WTC11 (cell line): ENCODE results near the gene FEV. TPM values are rescaled to one million over a fixed set of nuclear protein-coding genes. Genes with fewer than 3 reads are reported as not detected.

ENCODE experiments used
- ATAC-seq: fragments of 200-7000 bp; cut with Tn5 transposase; 2 replicates; pipeline ENCODE4 v1.10.0; 2021; ENCODE audit warnings: mild to moderate bottlenecking, moderate library complexity
- CTCF ChIA-PET: fragments of 300-600 bp; sonication (Branson Sonifier 250); formaldehyde crosslinking; loops from one replicate; lab custom pipeline; 2021; ENCODE audit warnings: antibody characterized with exemption; lab: Charles Lee
- POLR2A ChIA-PET: fragments of 350-600 bp; sonication (Branson Sonifier 250); formaldehyde crosslinking; loops from one replicate; lab custom pipeline; 2021; ENCODE audit warnings: antibody characterized with exemption; lab: Charles Lee
- DNase-seq: peaks from one replicate; pipeline ENCODE4 v3.0.0; 2021; ENCODE audit warnings: low spot score
- H3K27ac Mint-ChIP-seq: 2 replicates; pipeline ENCODE4 v1.8.0; 2021; ENCODE audit warnings: mixed read lengths
- H3K27me3 Mint-ChIP-seq: 2 replicates; pipeline ENCODE4 v1.8.0; 2021; ENCODE audit warnings: low read depth, mild to moderate bottlenecking, moderate library complexity, mixed read lengths
- H3K36me3 Mint-ChIP-seq: 2 replicates; pipeline ENCODE4 v1.8.0; 2021; ENCODE audit warnings: mixed read lengths
- H3K4me1 Mint-ChIP-seq: 2 replicates; pipeline ENCODE4 v1.8.0; 2022; ENCODE audit warnings: mixed read lengths
- H3K4me3 Mint-ChIP-seq: 2 replicates; pipeline ENCODE4 v1.8.0; 2021; ENCODE audit warnings: mild to moderate bottlenecking, moderate library complexity, mixed read lengths
- H3K9me3 Mint-ChIP-seq: 2 replicates; pipeline ENCODE4 v1.8.0; 2021; ENCODE audit warnings: mixed read lengths
- GABPB1 ChIP-seq: sonication (generic); formaldehyde crosslinking; IDR thresholded peaks from 2 replicates; pipeline ENCODE4 v1.8.1; 2023; ENCODE audit warnings: mild to moderate bottlenecking, missing genetic modification reagents
- JUN ChIP-seq: sonication (generic); formaldehyde crosslinking; IDR thresholded peaks from 2 replicates; pipeline ENCODE4 v1.8.0; 2023; ENCODE audit warnings: mild to moderate bottlenecking, missing genetic modification reagents
- NFE2L1 ChIP-seq: sonication (generic); formaldehyde crosslinking; IDR thresholded peaks from 2 replicates; pipeline ENCODE4 v1.8.1; 2023; ENCODE audit warnings: missing genetic modification reagents
- NR1H2 ChIP-seq: sonication (generic); formaldehyde crosslinking; IDR thresholded peaks from 2 replicates; pipeline ENCODE4 v1.9.0; 2021; ENCODE audit warnings: mild to moderate bottlenecking, moderate library complexity, missing genetic modification reagents
- OVOL2 ChIP-seq: fragments of 250-450 bp; sonication (Bioruptor Pico); IDR thresholded peaks from 2 replicates; pipeline ENCODE4 v1.9.0; 2021; ENCODE audit warnings: mild to moderate bottlenecking, borderline replicate concordance
- RELA ChIP-seq: sonication (generic); formaldehyde crosslinking; IDR thresholded peaks from 2 replicates; pipeline ENCODE4 v1.8.1; 2022; ENCODE audit warnings: missing genetic modification reagents, mild to moderate bottlenecking, borderline replicate concordance
- SOX15 ChIP-seq: fragments of 250-450 bp; sonication (Bioruptor Pico); IDR thresholded peaks from 2 replicates; pipeline ENCODE4 v1.9.0; 2021; ENCODE audit warnings: mild to moderate bottlenecking
- SP1 ChIP-seq: sonication (generic); formaldehyde crosslinking; conservative IDR thresholded peaks from 2 replicates; pipeline ENCODE4 v1.8.1; 2022; ENCODE audit warnings: missing genetic modification reagents
- TCF7 ChIP-seq: sonication (generic); formaldehyde crosslinking; IDR thresholded peaks from 2 replicates; pipeline ENCODE4 v1.8.0; 2022; ENCODE audit warnings: mild to moderate bottlenecking, low read depth, missing genetic modification reagents, moderate library complexity
- ZBTB21 ChIP-seq: sonication (generic); formaldehyde crosslinking; IDR thresholded peaks from 2 replicates; pipeline ENCODE4 v1.8.1; 2023; ENCODE audit warnings: mild to moderate bottlenecking, missing genetic modification reagents, borderline replicate concordance
- ZNF138 ChIP-seq: sonication (generic); formaldehyde crosslinking; conservative IDR thresholded peaks from 2 replicates; pipeline ENCODE4 v1.8.1; 2022; ENCODE audit warnings: mild to moderate bottlenecking, moderate library complexity, missing genetic modification reagents
- ZNF263 ChIP-seq: sonication (generic); formaldehyde crosslinking; IDR thresholded peaks from 2 replicates; pipeline ENCODE4 v1.8.1; 2022; ENCODE audit warnings: low read depth, mild to moderate bottlenecking, moderate library complexity, missing genetic modification reagents
- ZNF416 ChIP-seq: fragments of 250-450 bp; sonication (Bioruptor Pico); IDR thresholded peaks from 2 replicates; pipeline ENCODE4 v1.9.0; 2021; ENCODE audit warnings: mild to moderate bottlenecking, inconsistent platforms
- total RNA-seq: library from RNA; stranded (reverse); gene quantifications from 3 replicates; pipeline ENCODE4 v1.2.3, GENCODE V29; 2021
- TF ChIP-seq, protein P1 (sequence below): sonication (generic); formaldehyde crosslinking; conservative IDR thresholded peaks from 2 replicates; pipeline ENCODE4 v1.8.1; 2022; ENCODE audit warnings: mild to moderate bottlenecking, missing genetic modification reagents
- TF ChIP-seq, protein P2 (sequence below): fragments of 250-450 bp; sonication (Bioruptor Pico); IDR thresholded peaks from 2 replicates; pipeline ENCODE4 v1.9.0; 2021; ENCODE audit warnings: mild to moderate bottlenecking
- TF ChIP-seq, protein P3 (sequence below): sonication (generic); formaldehyde crosslinking; IDR thresholded peaks from 2 replicates; pipeline ENCODE4 v1.8.1; 2023; ENCODE audit warnings: mild to moderate bottlenecking, missing genetic modification reagents
- TF ChIP-seq, protein P4 (sequence below): sonication (generic); formaldehyde crosslinking; IDR thresholded peaks from 2 replicates; pipeline ENCODE4 v1.8.1; 2023; ENCODE audit warnings: mild to moderate bottlenecking, moderate library complexity, missing genetic modification reagents
- TF ChIP-seq, protein P5 (sequence below): sonication (generic); formaldehyde crosslinking; IDR thresholded peaks from 2 replicates; pipeline ENCODE4 v1.8.1; 2022; ENCODE audit warnings: mild to moderate bottlenecking, missing genetic modification reagents, moderate library complexity, borderline replicate concordance
- TF ChIP-seq, protein P6 (sequence below): sonication (generic); formaldehyde crosslinking; IDR thresholded peaks from 2 replicates; pipeline ENCODE4 v1.8.1; 2023; ENCODE audit warnings: mild to moderate bottlenecking, missing genetic modification reagents
- TF ChIP-seq, protein P7 (sequence below): fragments of 250-450 bp; sonication (Bioruptor Pico); IDR thresholded peaks from 2 replicates; pipeline ENCODE4 v1.9.0; 2021; ENCODE audit warnings: mild to moderate bottlenecking

FEV gene
- total RNA-seq, 1 experiment from 2014 or later = not detected

DNA sequence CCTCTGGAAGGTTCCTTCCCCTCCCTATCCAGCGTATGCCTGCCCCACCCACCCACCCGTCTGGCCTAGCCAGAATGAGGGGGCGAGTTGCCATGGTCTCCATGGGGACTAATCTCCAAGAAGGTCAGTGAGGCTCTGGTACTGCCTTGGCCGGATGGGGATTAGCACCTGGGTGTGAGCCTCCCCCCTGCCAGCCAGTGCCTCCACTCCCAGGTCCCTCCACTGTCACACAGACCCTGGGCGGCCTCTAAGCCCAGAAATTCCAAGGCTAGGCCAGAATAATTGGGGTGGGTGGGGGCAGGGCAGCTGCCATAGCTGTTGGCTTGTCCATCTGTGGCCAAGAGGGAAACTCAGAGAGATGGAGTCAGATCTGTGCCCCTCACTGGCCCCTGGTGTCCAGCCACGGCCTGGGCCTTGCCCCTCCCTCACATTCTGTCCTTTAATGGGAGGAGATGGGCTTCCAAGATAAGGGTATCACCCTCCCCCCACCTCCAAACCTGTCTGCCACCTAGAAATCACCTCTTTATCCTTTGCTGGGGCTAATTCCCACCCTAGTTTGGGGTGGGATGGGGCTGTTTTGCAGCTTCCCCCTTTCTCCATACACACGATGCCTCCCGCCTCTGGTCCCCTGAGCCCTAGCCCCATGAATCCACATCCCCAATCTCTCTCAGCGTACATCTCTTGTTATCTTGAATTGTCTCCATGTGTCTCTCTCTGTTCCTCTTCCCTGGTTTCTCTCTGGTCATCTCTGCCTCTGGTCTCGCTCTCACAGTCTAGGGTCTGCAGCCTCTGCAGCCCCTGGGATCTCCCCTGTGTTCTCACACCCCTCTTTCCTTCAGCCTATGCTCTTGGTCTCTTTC lies 14.3 kb upstream of the FEV start (continued):
- TF ChIP-seq JUN (CRISPR knock-in tag) (no peak), ZNF416 (CRISPR knock-in tag) (no peak), OVOL2 (no peak), ZNF138 (CRISPR knock-in tag) (no peak)
- TF ChIP-seq, protein P1, sequence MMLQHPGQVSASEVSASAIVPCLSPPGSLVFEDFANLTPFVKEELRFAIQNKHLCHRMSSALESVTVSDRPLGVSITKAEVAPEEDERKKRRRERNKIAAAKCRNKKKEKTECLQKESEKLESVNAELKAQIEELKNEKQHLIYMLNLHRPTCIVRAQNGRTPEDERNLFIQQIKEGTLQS (CRISPR knock-in tag) = no peak
- TF ChIP-seq, protein P2, sequence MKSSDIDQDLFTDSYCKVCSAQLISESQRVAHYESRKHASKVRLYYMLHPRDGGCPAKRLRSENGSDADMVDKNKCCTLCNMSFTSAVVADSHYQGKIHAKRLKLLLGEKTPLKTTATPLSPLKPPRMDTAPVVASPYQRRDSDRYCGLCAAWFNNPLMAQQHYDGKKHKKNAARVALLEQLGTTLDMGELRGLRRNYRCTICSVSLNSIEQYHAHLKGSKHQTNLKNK (CRISPR knock-in tag) = no peak
- TF ChIP-seq, protein P3, sequence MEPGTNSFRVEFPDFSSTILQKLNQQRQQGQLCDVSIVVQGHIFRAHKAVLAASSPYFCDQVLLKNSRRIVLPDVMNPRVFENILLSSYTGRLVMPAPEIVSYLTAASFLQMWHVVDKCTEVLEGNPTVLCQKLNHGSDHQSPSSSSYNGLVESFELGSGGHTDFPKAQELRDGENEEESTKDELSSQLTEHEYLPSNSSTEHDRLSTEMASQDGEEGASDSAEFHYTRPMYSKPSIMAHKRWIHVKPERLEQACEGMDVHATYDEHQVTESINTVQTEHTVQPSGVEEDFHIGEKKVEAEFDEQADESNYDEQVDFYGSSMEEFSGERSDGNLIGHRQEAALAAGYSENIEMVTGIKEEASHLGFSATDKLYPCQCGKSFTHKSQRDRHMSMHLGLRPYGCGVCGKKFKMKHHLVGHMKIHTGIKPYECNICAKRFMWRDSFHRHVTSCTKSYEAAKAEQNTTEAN = no peak
- TF ChIP-seq, protein P4, sequence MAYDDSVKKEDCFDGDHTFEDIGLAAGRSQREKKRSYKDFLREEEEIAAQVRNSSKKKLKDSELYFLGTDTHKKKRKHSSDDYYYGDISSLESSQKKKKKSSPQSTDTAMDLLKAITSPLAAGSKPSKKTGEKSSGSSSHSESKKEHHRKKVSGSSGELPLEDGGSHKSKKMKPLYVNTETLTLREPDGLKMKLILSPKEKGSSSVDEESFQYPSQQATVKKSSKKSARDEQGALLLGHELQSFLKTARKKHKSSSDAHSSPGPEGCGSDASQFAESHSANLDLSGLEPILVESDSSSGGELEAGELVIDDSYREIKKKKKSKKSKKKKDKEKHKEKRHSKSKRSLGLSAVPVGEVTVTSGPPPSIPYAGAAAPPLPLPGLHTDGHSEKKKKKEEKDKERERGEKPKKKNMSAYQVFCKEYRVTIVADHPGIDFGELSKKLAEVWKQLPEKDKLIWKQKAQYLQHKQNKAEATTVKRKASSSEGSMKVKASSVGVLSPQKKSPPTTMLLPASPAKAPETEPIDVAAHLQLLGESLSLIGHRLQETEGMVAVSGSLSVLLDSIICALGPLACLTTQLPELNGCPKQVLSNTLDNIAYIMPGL = no peak

DNA sequence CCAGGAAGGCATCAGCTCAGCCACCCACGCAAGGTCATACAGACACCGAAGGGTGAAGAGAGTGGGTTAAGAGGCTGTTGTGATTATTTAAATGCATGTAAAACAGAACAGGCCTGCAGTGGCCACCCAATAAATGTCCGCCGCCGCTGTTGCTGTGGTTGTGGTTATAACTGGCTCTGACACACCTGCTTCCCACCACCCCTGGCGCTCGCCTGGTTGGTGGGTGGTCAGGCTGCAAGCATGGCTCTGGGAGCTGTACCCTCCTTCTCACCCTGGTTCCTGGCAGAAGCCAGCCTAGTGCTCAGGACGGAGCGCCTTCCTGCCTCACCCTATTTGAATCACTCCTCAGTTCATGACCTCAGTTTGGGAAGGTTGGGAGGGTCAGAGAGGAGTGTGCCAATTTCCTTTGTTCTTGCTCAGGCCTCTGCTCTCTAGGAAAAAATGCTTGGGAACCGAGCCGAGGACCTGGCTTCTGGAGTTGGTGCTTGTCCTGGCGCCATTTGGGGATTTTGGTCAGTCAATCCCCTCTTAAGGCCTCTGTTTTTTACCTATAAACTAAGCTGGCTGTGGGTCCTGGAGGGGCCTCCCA lies 13.5 kb upstream of the FEV start:
- ChIA-PET CTCF (interaction anchor here (0.6 to 10.6 kb wide), 4 partner anchors 12 to 43 kb away, joined by 3 to 158 read pairs (median 5); partner anchors contain the start of genes CFAP65 and FEV), POLR2A (no interaction called here)
- Mint-ChIP-seq H3K4me3 (no peak overlapping the region), H3K27ac (no peak overlapping the region), H3K9me3 (no peaks in the 10 kb centered on the region), H3K4me1 (peaks cover 28% of the 10 kb centered on the region), H3K36me3 (no peaks in the 10 kb centered on the region), H3K27me3 (peaks cover 100% of the 10 kb centered on the region)
- no peak for ATAC-seq
- no peak for DNase-seq
- no peak for TF ChIP-seq SP1
- no peak for TF ChIP-seq NR1H2 (CRISPR knock-in tag)
- TF ChIP-seq, protein P4 = no peak
- TF ChIP-seq GABPB1 = no peak
- TF ChIP-seq, protein P3 = no peak
- no peak for TF ChIP-seq NFE2L1 (CRISPR knock-in tag)
- TF ChIP-seq TCF7 (CRISPR knock-in tag) = no peak
- TF ChIP-seq, protein P5, sequence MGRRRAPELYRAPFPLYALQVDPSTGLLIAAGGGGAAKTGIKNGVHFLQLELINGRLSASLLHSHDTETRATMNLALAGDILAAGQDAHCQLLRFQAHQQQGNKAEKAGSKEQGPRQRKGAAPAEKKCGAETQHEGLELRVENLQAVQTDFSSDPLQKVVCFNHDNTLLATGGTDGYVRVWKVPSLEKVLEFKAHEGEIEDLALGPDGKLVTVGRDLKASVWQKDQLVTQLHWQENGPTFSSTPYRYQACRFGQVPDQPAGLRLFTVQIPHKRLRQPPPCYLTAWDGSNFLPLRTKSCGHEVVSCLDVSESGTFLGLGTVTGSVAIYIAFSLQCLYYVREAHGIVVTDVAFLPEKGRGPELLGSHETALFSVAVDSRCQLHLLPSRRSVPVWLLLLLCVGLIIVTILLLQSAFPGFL (CRISPR knock-in tag) = no peak
- no peak for TF ChIP-seq ZNF263 (CRISPR knock-in tag)
- TF ChIP-seq, protein P6, sequence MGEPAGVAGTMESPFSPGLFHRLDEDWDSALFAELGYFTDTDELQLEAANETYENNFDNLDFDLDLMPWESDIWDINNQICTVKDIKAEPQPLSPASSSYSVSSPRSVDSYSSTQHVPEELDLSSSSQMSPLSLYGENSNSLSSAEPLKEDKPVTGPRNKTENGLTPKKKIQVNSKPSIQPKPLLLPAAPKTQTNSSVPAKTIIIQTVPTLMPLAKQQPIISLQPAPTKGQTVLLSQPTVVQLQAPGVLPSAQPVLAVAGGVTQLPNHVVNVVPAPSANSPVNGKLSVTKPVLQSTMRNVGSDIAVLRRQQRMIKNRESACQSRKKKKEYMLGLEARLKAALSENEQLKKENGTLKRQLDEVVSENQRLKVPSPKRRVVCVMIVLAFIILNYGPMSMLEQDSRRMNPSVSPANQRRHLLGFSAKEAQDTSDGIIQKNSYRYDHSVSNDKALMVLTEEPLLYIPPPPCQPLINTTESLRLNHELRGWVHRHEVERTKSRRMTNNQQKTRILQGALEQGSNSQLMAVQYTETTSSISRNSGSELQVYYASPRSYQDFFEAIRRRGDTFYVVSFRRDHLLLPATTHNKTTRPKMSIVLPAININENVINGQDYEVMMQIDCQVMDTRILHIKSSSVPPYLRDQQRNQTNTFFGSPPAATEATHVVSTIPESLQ (CRISPR knock-in tag) = no peak
- TF ChIP-seq, protein P7, sequence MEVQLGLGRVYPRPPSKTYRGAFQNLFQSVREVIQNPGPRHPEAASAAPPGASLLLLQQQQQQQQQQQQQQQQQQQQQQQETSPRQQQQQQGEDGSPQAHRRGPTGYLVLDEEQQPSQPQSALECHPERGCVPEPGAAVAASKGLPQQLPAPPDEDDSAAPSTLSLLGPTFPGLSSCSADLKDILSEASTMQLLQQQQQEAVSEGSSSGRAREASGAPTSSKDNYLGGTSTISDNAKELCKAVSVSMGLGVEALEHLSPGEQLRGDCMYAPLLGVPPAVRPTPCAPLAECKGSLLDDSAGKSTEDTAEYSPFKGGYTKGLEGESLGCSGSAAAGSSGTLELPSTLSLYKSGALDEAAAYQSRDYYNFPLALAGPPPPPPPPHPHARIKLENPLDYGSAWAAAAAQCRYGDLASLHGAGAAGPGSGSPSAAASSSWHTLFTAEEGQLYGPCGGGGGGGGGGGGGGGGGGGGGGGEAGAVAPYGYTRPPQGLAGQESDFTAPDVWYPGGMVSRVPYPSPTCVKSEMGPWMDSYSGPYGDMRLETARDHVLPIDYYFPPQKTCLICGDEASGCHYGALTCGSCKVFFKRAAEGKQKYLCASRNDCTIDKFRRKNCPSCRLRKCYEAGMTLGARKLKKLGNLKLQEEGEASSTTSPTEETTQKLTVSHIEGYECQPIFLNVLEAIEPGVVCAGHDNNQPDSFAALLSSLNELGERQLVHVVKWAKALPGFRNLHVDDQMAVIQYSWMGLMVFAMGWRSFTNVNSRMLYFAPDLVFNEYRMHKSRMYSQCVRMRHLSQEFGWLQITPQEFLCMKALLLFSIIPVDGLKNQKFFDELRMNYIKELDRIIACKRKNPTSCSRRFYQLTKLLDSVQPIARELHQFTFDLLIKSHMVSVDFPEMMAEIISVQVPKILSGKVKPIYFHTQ (CRISPR knock-in tag) = no peak
- no peak for TF ChIP-seq RELA
- TF ChIP-seq ZNF138 (CRISPR knock-in tag) = no peak
- TF ChIP-seq ZBTB21 (CRISPR knock-in tag) = no peak
- TF ChIP-seq SOX15 (CRISPR knock-in tag) = no peak
- no peak for TF ChIP-seq OVOL2
